Stimulated activated CD4-positive, alpha-beta T cell treated with anti-CD3 and anti-CD28 coated beads, Interleukin-12 subunit alpha, Interleukin-12 subunit beta, amount 100 ng/mL, for 24 hours (primary cell): ENCODE measurements around the gene MRGPRF.
"Not testable (repeated sequence)": the region's sequence is repeated elsewhere in the genome, so short reads cannot be mapped to it uniquely, and the experiment has no call there.

Experiments
- DNase-seq, 2 experiments: peaks; one replicate each; pipeline ENCODE4 v3.0.0-alpha.2; 2020; ENCODE audit warnings: low read depth in 2 of 2

The MRGPRF gene

GRCh38 chr11:68987211-68987610 lies 25.8 kb downstream of the MRGPRF start:
- no peak for DNase-seq

GRCh38 chr11:68983801-68984200 lies 29.2 kb downstream of the MRGPRF start:
- DNase-seq = no peak

GRCh38 chr11:68982134-68982533 lies 30.9 kb downstream of the MRGPRF start:
- DNase-seq = no peak

GRCh38 chr11:68980776-68981065 lies 32.3 kb downstream of the MRGPRF start, which contains the start of gene MRGPRD:
MRGPRD (minus strand) TSS chr11:68980986; CDS start chr11:68980986, 0 bp downstream.
- no peak for DNase-seq

GRCh38 chr11:68979931-68980775 lies 32.9 kb downstream of the MRGPRF start:
- no peak for DNase-seq

GRCh38 chr11:68978931-68979594 lies 34.0 kb downstream of the MRGPRF start:
- DNase-seq = no peak

GRCh38 chr11:68978626-68978930 lies 34.5 kb downstream of the MRGPRF start:
- DNase-seq = no peak

GRCh38 chr11:68977781-68978625 lies 35.0 kb downstream of the MRGPRF start:
- no peak for DNase-seq

- DNase-seq = no peak
Measured at GRCh38 chr11:68976563-68976962, 36.5 kb downstream of the MRGPRF start.

GRCh38 chr11:68976095-68976494 lies 37.0 kb downstream of the MRGPRF start:
- no peak for DNase-seq

GRCh38 chr11:68974421-68975194 lies 38.4 kb downstream of the MRGPRF start:
- no peak for DNase-seq

GRCh38 chr11:68973706-68974105 lies 39.3 kb downstream of the MRGPRF start:
- DNase-seq = not testable (repeated sequence)

GRCh38 chr11:68973219-68973618 lies 39.8 kb downstream of the MRGPRF start:
- no peak for DNase-seq

- no peak for DNase-seq
Measured at GRCh38 chr11:68970921-68971636, 42.0 kb downstream of the MRGPRF start.

GRCh38 chr11:68969386-68969785 lies 43.7 kb downstream of the MRGPRF start:
- no peak for DNase-seq

GRCh38 chr11:68968306-68969250 lies 44.5 kb downstream of the MRGPRF start:
- DNase-seq = no peak

GRCh38 chr11:68966894-68967780 lies 45.9 kb downstream of the MRGPRF start:
- DNase-seq = no peak

- no peak for DNase-seq
Measured at GRCh38 chr11:68965901-68966853, 46.9 kb downstream of the MRGPRF start.
